CD4-positive, alpha-beta T cell treated with Interleukin-12 subunit alpha and Interleukin-12 subunit beta, for 1 hour (primary cell): Measurements from ENCODE around the gene PITPNC1.
"Not testable (repeated sequence)": the region's sequence is repeated elsewhere in the genome, so short reads cannot be mapped to it uniquely, and the experiment has no call there.

Experiments used
- DNase-seq: peaks from one replicate; pipeline ENCODE4 v3.0.0-alpha.2; 2020

The PITPNC1 gene

DNA sequence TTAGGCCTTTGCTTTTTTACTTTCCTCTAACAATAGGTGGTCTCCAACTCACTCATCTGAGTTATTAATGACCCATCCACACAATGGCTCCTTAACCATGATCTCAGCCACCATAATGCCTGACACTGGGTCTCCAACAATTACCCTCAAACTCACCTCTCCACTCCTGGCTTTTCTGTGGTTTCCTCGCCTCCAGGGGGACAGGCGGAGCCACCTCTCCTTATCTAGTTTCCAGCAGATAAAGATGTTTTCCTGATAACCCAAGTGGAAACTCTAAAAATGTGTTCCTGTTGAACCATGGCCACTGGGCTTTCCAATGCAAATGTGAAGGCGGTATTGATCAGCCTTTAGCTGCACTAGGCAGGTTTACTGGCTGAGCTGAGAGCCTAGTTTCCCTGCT is 331.3 kb downstream of the PITPNC1 start:
- DNase-seq: no peak

GRCh38 chr17:67711916-67712315 is 334.8 kb downstream of the PITPNC1 start:
- DNase-seq: no peak

DNA sequence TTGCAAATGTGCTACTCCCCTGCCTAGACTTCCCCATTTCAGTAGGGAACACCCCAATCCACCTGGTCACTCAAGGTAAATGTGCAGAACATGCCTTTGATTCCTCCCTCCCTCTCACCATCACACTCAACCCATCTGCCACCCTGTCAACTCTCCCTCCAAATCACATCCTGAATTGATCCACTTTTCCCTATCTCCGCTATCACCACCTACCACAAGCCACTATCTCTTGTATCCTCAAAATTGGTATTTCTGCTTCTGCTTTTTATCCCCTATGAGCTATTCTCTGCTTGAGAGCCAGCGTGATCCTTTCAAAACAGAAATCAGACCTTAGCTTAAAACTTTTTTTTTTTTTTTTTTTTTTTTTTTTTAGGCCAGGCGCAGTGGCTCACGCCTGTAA is 335.3 kb downstream of the PITPNC1 start:
- no peak for DNase-seq

- no peak for DNase-seq
Measured at GRCh38 chr17:67713169-67713568, 336.1 kb downstream of the PITPNC1 start.

- DNase-seq: no peak
Measured at GRCh38 chr17:67716405-67716798, 339.3 kb downstream of the PITPNC1 start.

- DNase-seq: no peak
Measured at GRCh38 chr17:67717192-67717623, 340.1 kb downstream of the PITPNC1 start.

- peak; percentile 99 for DNase-seq
Measured at GRCh38 chr17:67717624-67718324, 340.7 kb downstream of the PITPNC1 start, which contains the start of gene NOL11. NOL11 (plus strand) TSS chr17:67717936; CDS start chr17:67717948, 12 bp downstream.

- DNase-seq: peak; percentile 57
Measured at GRCh38 chr17:67718325-67718941, 341.4 kb downstream of the PITPNC1 start.

- DNase-seq: peak; percentile 37
Measured at GRCh38 chr17:67725373-67725791, 348.3 kb downstream of the PITPNC1 start.

- no peak for DNase-seq
Measured at GRCh38 chr17:67725807-67726206, 348.7 kb downstream of the PITPNC1 start.

DNA sequence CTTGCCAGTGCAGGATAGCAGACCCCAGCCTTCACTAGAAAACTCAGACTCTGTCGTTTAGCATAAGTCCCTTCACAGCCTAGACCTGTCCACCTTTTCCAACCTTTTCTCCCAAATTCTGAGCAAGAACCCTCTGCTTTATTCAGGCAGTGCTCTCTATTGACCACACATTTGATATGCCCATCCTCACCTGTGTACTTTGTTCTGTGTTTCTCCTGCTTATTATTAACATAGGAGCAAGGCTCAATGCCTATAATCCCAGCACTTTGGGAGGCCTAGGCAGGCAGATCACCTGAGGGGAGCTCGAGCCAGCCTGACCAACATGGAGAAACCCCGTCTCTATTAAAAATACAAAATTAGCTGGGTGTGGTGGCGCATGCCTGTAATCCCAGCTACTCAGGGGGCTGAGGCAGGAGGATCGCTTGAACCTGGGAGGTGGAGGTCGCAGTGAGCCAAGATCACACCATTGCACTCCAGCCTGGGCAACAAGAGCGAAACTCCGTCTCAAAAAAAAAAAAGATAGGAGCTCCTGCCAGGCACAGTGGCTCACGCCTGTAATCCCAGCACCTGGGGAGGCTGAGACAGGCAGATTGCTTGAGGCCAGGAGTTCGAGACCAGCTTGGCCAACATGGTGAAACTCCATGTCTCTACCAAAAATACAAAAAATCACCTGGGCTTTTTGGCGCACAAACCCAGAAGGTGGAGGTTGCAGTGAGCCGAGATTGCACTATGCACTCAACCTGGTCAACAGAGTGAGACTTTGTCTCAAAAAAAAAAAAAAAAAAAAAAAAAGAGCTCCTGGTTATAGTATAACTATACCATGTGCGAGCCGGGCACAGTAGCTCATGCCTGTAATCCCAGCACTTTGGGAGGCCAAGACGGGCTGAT is 350.3 kb downstream of the PITPNC1 start:
- not testable (repeated sequence) for DNase-seq

- no peak for DNase-seq
Measured at GRCh38 chr17:67729903-67730302, 352.8 kb downstream of the PITPNC1 start.

- DNase-seq: no peak
Measured at GRCh38 chr17:67730731-67731130, 353.6 kb downstream of the PITPNC1 start.

- DNase-seq: no peak
Measured at GRCh38 chr17:67733449-67733848, 356.4 kb downstream of the PITPNC1 start.

GRCh38 chr17:67737145-67737544 is 360.1 kb downstream of the PITPNC1 start:
- no peak for DNase-seq

GRCh38 chr17:67742025-67742424 is 364.9 kb downstream of the PITPNC1 start:
- DNase-seq: no peak
